ENCODE results near the gene SLC30A2.

The SLC30A2 gene

GRCh38 chr1:26043765-26044164 is 2.2 kb downstream of the SLC30A2 start:
- H3K23ac ChIP-seq (ENCODE audit: low read length) = no peak overlapping the region

GRCh38 chr1:26041978-26042377 is 3.9 kb downstream of the SLC30A2 start:
- peaks cover 17% of the 10 kb centered on the region for H3K27me3 ChIP-seq (ENCODE audit: insufficient read depth, low read length, poor library complexity)
- no peak overlapping the region for H2AK5ac ChIP-seq (ENCODE audit: low read length)
- no peak overlapping the region for H3K18ac ChIP-seq (ENCODE audit: low read length)
- no peak overlapping the region for H3K4me3 ChIP-seq (ENCODE audit: low read length)
- WGBS (ENCODE audit: extremely low coverage, insufficient coverage, low lambda C conversion rate) = no CpG with 5 or more reads among the region's 4 CpGs
- no peak overlapping the region for H3K9ac ChIP-seq (ENCODE audit: low read length)
- no peaks in the 10 kb centered on the region for H3K79me2 ChIP-seq (ENCODE audit: control insufficient read depth, insufficient read depth, low read length)
- no peaks in the 10 kb centered on the region for H3K79me1 ChIP-seq (ENCODE audit: low read length)
- no peak overlapping the region for H3K23ac ChIP-seq (ENCODE audit: low read length)
- H4K8ac ChIP-seq (ENCODE audit: low read depth, low read length) = no peak overlapping the region
- no peak overlapping the region for H3K4me2 ChIP-seq (ENCODE audit: low read length)
- no peak overlapping the region for H2BK120ac ChIP-seq (ENCODE audit: low read depth, low read length)
- H2BK5ac ChIP-seq (ENCODE audit: low read length) = no peak overlapping the region
- H3K36me3 ChIP-seq (ENCODE audit: control insufficient read depth, insufficient read depth, low read length) = no peaks in the 10 kb centered on the region
- no peak overlapping the region for H3K27ac ChIP-seq (ENCODE audit: low read depth, low read length)
- H4K5ac ChIP-seq (ENCODE audit: low read length) = no peak overlapping the region
- H3K4ac ChIP-seq (ENCODE audit: low read depth, low read length) = no peak overlapping the region
- DNase-seq = no peak
- H2BK15ac ChIP-seq (replicated peaks; ENCODE audit: low read depth) = no peak overlapping the region
- no peaks in the 10 kb centered on the region for H3K4me1 ChIP-seq (ENCODE audit: control insufficient read depth, low read depth, low read length)
- no peak overlapping the region for H3K56ac ChIP-seq (ENCODE audit: low read length)

More at GRCh38 chr1:26043765-26044164, 2.2 kb downstream of the SLC30A2 start:
- H4K8ac ChIP-seq (ENCODE audit: low read depth, low read length) = no peak overlapping the region
- H4K5ac ChIP-seq (ENCODE audit: low read length) = no peak overlapping the region
- H3K4me2 ChIP-seq (ENCODE audit: low read length) = no peak overlapping the region
- no peaks in the 10 kb centered on the region for H3K36me3 ChIP-seq (ENCODE audit: control insufficient read depth, insufficient read depth, low read length)
- no peak overlapping the region for H2BK120ac ChIP-seq (ENCODE audit: low read depth, low read length)
- H2BK15ac ChIP-seq (replicated peaks; ENCODE audit: low read depth) = no peak overlapping the region
- H3K4me3 ChIP-seq (ENCODE audit: low read length) = no peak overlapping the region
- H3K56ac ChIP-seq (ENCODE audit: low read length) = peak overlapping the region; percentile 11
- no peaks in the 10 kb centered on the region for H3K79me1 ChIP-seq (ENCODE audit: low read length)
- peaks cover 25% of the 10 kb centered on the region for H3K27me3 ChIP-seq (ENCODE audit: insufficient read depth, low read length, poor library complexity)
- H3K9ac ChIP-seq (ENCODE audit: low read length) = no peak overlapping the region
- H3K79me2 ChIP-seq (ENCODE audit: control insufficient read depth, insufficient read depth, low read length) = no peaks in the 10 kb centered on the region
- H3K4me1 ChIP-seq (ENCODE audit: control insufficient read depth, low read depth, low read length) = no peaks in the 10 kb centered on the region
- no peak overlapping the region for H3K18ac ChIP-seq (ENCODE audit: low read length)
- no peak overlapping the region for H2BK5ac ChIP-seq (ENCODE audit: low read length)
- H3K27ac ChIP-seq (ENCODE audit: low read depth, low read length) = no peak overlapping the region
- H2AK5ac ChIP-seq (ENCODE audit: low read length) = no peak overlapping the region
- WGBS (ENCODE audit: extremely low coverage, insufficient coverage, low lambda C conversion rate) = no CpG with 5 or more reads among the region's 2 CpGs
- no peak for DNase-seq
- no peak overlapping the region for H3K4ac ChIP-seq (ENCODE audit: low read depth, low read length)

GRCh38 chr1:26041401-26041800 is 4.5 kb downstream of the SLC30A2 start:
- no peak overlapping the region for H4K5ac ChIP-seq (ENCODE audit: low read length)
- no peak for DNase-seq
- no peak overlapping the region for H3K4ac ChIP-seq (ENCODE audit: low read depth, low read length)
- H3K27ac ChIP-seq (ENCODE audit: low read depth, low read length) = no peak overlapping the region
- H2BK120ac ChIP-seq (ENCODE audit: low read depth, low read length) = no peak overlapping the region
- no peak overlapping the region for H2BK5ac ChIP-seq (ENCODE audit: low read length)
- H3K56ac ChIP-seq (ENCODE audit: low read length) = no peak overlapping the region
- H3K4me2 ChIP-seq (ENCODE audit: low read length) = no peak overlapping the region
- no peaks in the 10 kb centered on the region for H3K36me3 ChIP-seq (ENCODE audit: control insufficient read depth, insufficient read depth, low read length)
- no peak overlapping the region for H3K18ac ChIP-seq (ENCODE audit: low read length)
- no peaks in the 10 kb centered on the region for H3K4me1 ChIP-seq (ENCODE audit: control insufficient read depth, low read depth, low read length)
- H2AK5ac ChIP-seq (ENCODE audit: low read length) = no peak overlapping the region
- H4K8ac ChIP-seq (ENCODE audit: low read depth, low read length) = no peak overlapping the region
- peaks cover 12% of the 10 kb centered on the region for H3K27me3 ChIP-seq (ENCODE audit: insufficient read depth, low read length, poor library complexity)
- no CpG with 5 or more reads among the region's 7 CpGs for WGBS (ENCODE audit: extremely low coverage, insufficient coverage, low lambda C conversion rate)
- no peak overlapping the region for H3K23ac ChIP-seq (ENCODE audit: low read length)
- H3K9ac ChIP-seq (ENCODE audit: low read length) = no peak overlapping the region
- no peak overlapping the region for H2BK15ac ChIP-seq (replicated peaks; ENCODE audit: low read depth)
- no peaks in the 10 kb centered on the region for H3K79me2 ChIP-seq (ENCODE audit: control insufficient read depth, insufficient read depth, low read length)
- no peak overlapping the region for H3K4me3 ChIP-seq (ENCODE audit: low read length)
- no peaks in the 10 kb centered on the region for H3K79me1 ChIP-seq (ENCODE audit: low read length)

- H3K36me3 ChIP-seq (ENCODE audit: control insufficient read depth, insufficient read depth, low read length) = no peaks in the 10 kb centered on the region
- no peak overlapping the region for H3K4ac ChIP-seq (ENCODE audit: low read depth, low read length)
- no peak overlapping the region for H3K18ac ChIP-seq (ENCODE audit: low read length)
- no peaks in the 10 kb centered on the region for H3K79me2 ChIP-seq (ENCODE audit: control insufficient read depth, insufficient read depth, low read length)
- no peak overlapping the region for H2BK15ac ChIP-seq (replicated peaks; ENCODE audit: low read depth)
- no peak overlapping the region for H2AK5ac ChIP-seq (ENCODE audit: low read length)
- H3K27me3 ChIP-seq (ENCODE audit: insufficient read depth, low read length, poor library complexity) = no peaks in the 10 kb centered on the region
- no CpG with 5 or more reads among the region's 6 CpGs for WGBS (ENCODE audit: extremely low coverage, insufficient coverage, low lambda C conversion rate)
- H3K4me1 ChIP-seq (ENCODE audit: control insufficient read depth, low read depth, low read length) = no peaks in the 10 kb centered on the region
- no peak overlapping the region for H2BK5ac ChIP-seq (ENCODE audit: low read length)
- no peak for DNase-seq
- no peak overlapping the region for H4K5ac ChIP-seq (ENCODE audit: low read length)
- H3K23ac ChIP-seq (ENCODE audit: low read length) = no peak overlapping the region
- H3K79me1 ChIP-seq (ENCODE audit: low read length) = no peaks in the 10 kb centered on the region
- no peak overlapping the region for H3K4me3 ChIP-seq (ENCODE audit: low read length)
- H3K9ac ChIP-seq (ENCODE audit: low read length) = no peak overlapping the region
- no peak overlapping the region for H3K27ac ChIP-seq (ENCODE audit: low read depth, low read length)
- no peak overlapping the region for H2BK120ac ChIP-seq (ENCODE audit: low read depth, low read length)
- no peak overlapping the region for H4K8ac ChIP-seq (ENCODE audit: low read depth, low read length)
- no peak overlapping the region for H3K56ac ChIP-seq (ENCODE audit: low read length)
- H3K4me2 ChIP-seq (ENCODE audit: low read length) = no peak overlapping the region
Observed at GRCh38 chr1:26038904-26039303, 7.0 kb downstream of the SLC30A2 start.

GRCh38 chr1:26038477-26038876 is 7.4 kb downstream of the SLC30A2 start:
- H3K36me3 ChIP-seq (ENCODE audit: control insufficient read depth, insufficient read depth, low read length) = no peaks in the 10 kb centered on the region
- H4K5ac ChIP-seq (ENCODE audit: low read length) = no peak overlapping the region
- no peaks in the 10 kb centered on the region for H3K79me1 ChIP-seq (ENCODE audit: low read length)
- H3K23ac ChIP-seq (ENCODE audit: low read length) = no peak overlapping the region
- no peak overlapping the region for H3K27ac ChIP-seq (ENCODE audit: low read depth, low read length)
- no peak overlapping the region for H3K9ac ChIP-seq (ENCODE audit: low read length)
- H2BK15ac ChIP-seq (replicated peaks; ENCODE audit: low read depth) = no peak overlapping the region
- no peak overlapping the region for H3K4ac ChIP-seq (ENCODE audit: low read depth, low read length)
- no peak overlapping the region for H2BK120ac ChIP-seq (ENCODE audit: low read depth, low read length)
- H3K4me2 ChIP-seq (ENCODE audit: low read length) = no peak overlapping the region
- no peak overlapping the region for H4K8ac ChIP-seq (ENCODE audit: low read depth, low read length)
- H3K4me3 ChIP-seq (ENCODE audit: low read length) = no peak overlapping the region
- H3K18ac ChIP-seq (ENCODE audit: low read length) = no peak overlapping the region
- H3K27me3 ChIP-seq (ENCODE audit: insufficient read depth, low read length, poor library complexity) = no peaks in the 10 kb centered on the region
- no peak for DNase-seq
- H3K79me2 ChIP-seq (ENCODE audit: control insufficient read depth, insufficient read depth, low read length) = no peaks in the 10 kb centered on the region
- no peaks in the 10 kb centered on the region for H3K4me1 ChIP-seq (ENCODE audit: control insufficient read depth, low read depth, low read length)
- WGBS (ENCODE audit: extremely low coverage, insufficient coverage, low lambda C conversion rate) = no CpG with 5 or more reads among the region's 6 CpGs
- H3K56ac ChIP-seq (ENCODE audit: low read length) = peak overlapping the region; percentile 11
- H2BK5ac ChIP-seq (ENCODE audit: low read length) = no peak overlapping the region
- H2AK5ac ChIP-seq (ENCODE audit: low read length) = no peak overlapping the region

- H3K4me2 ChIP-seq (ENCODE audit: low read length) = no peak overlapping the region
- H2BK15ac ChIP-seq (replicated peaks; ENCODE audit: low read depth) = no peak overlapping the region
- no peaks in the 10 kb centered on the region for H3K36me3 ChIP-seq (ENCODE audit: control insufficient read depth, insufficient read depth, low read length)
- no peak overlapping the region for H2AK5ac ChIP-seq (ENCODE audit: low read length)
- H2BK5ac ChIP-seq (ENCODE audit: low read length) = no peak overlapping the region
- H3K23ac ChIP-seq (ENCODE audit: low read length) = no peak overlapping the region
- DNase-seq = no peak
- no peaks in the 10 kb centered on the region for H3K79me2 ChIP-seq (ENCODE audit: control insufficient read depth, insufficient read depth, low read length)
- H3K18ac ChIP-seq (ENCODE audit: low read length) = no peak overlapping the region
- H2BK120ac ChIP-seq (ENCODE audit: low read depth, low read length) = no peak overlapping the region
- no peak overlapping the region for H3K27ac ChIP-seq (ENCODE audit: low read depth, low read length)
- no peak overlapping the region for H4K5ac ChIP-seq (ENCODE audit: low read length)
- H3K4me3 ChIP-seq (ENCODE audit: low read length) = no peak overlapping the region
- no peaks in the 10 kb centered on the region for H3K79me1 ChIP-seq (ENCODE audit: low read length)
- H3K9ac ChIP-seq (ENCODE audit: low read length) = no peak overlapping the region
- H3K4me1 ChIP-seq (ENCODE audit: control insufficient read depth, low read depth, low read length) = no peaks in the 10 kb centered on the region
- no peak overlapping the region for H4K8ac ChIP-seq (ENCODE audit: low read depth, low read length)
- no CpG with 5 or more reads among the region's 6 CpGs for WGBS (ENCODE audit: extremely low coverage, insufficient coverage, low lambda C conversion rate)
- H3K4ac ChIP-seq (ENCODE audit: low read depth, low read length) = no peak overlapping the region
- peak overlapping the region; percentile 11 for H3K56ac ChIP-seq (ENCODE audit: low read length)
- H3K27me3 ChIP-seq (ENCODE audit: insufficient read depth, low read length, poor library complexity) = no peaks in the 10 kb centered on the region
Observed at GRCh38 chr1:26037904-26038303, 8.0 kb downstream of the SLC30A2 start.
